Esophagus muscularis mucosa (tissue), 4 donors: ENCODE results near the gene SLCO2A1. TPM values are rescaled to one million over a fixed set of nuclear protein-coding genes. Genes with fewer than 3 reads are reported as not detected.

Experiments
- DNase-seq: peaks from one replicate; pipeline ENCODE4 v3.0.0-alpha.2; 2017; ENCODE audit errors: extremely low spot score
- H3K27ac ChIP-seq, 4 donors: fragments of 200-600 bp; sonication (generic); replicated peaks in 1 of 4; 1 replicate in 3 of 4; 2 replicates in 1 of 4; pipeline ENCODE4 v1.5.1; 2016 to 2019; ENCODE audit warnings: mild to moderate bottlenecking in 1 of 4
- H3K27me3 ChIP-seq, 4 donors: fragments of 200-600 bp; sonication (generic); one replicate each; pipeline versions ENCODE4 v1.5.1 to v1.6.0; 2016 to 2019
- H3K36me3 ChIP-seq, 4 donors: fragments of 200-600 bp; sonication (generic); one replicate each; pipeline ENCODE4 v1.5.1; 2016 to 2019
- H3K4me1 ChIP-seq, 4 donors: fragments of 200-600 bp; sonication (generic); one replicate each; pipeline ENCODE4 v1.5.1; 2016 to 2019
- H3K4me3 ChIP-seq, 4 donors: fragments of 200-600 bp; sonication (generic); 1 replicate in 2 of 4; 2 replicates in 2 of 4; pipeline ENCODE4 v1.5.1; 2016 to 2019; ENCODE audit warnings: mild to moderate bottlenecking in 4 of 4, moderate library complexity in 1 of 4
- H3K9me3 ChIP-seq, 4 donors: fragments of 200-600 bp; sonication (generic); 1 replicate in 3 of 4; 2 replicates in 1 of 4; pipeline ENCODE4 v1.5.1; 2016 to 2019
- EP300 ChIP-seq: sonication (generic); formaldehyde crosslinking; IDR thresholded peaks from one replicate; pipeline ENCODE4 v1.6.1; 2017; ENCODE audit warnings: antibody characterized with exemption
- POLR2A ChIP-seq: fragments of 450-650 bp; IDR thresholded peaks from one replicate; pipeline ENCODE4 v1.6.1; 2017; ENCODE audit warnings: antibody characterized with exemption, moderate library complexity, mild to moderate bottlenecking, low read depth
- POLR2AphosphoS5 ChIP-seq, 2 donors: sonication (generic); formaldehyde crosslinking; IDR thresholded peaks; one replicate each; pipeline ENCODE4 v1.6.1; 2017; ENCODE audit warnings: antibody characterized with exemption in 2 of 2
- WGBS: methylation state at CpG from one replicate; pipeline ENCODE4 v1.1.5; 2018; 5-methylcytosine and 5-hydroxymethylcytosine counted together
- intact Hi-C: fragments of 100-400 bp; cut with DNase I; formaldehyde crosslinking; loops from one replicate; pipeline ENCODE4 v1.15.1; 2023
- total RNA-seq, 4 donors: library from RNA; depleted of rRNA; stranded (reverse); fragments of >200 nt; gene quantifications; one replicate each; pipeline versions ENCODE4 v1.1.0 to v1.2.1, GENCODE V29; 2016
- TF ChIP-seq, protein P1 (sequence below), 3 experiments: fragments of 200-600 bp in 2 of 3; fragments of 450-650 bp in 1 of 3; sonication (generic) in 2 of 3; IDR thresholded peaks; one replicate each; pipeline ENCODE4 v1.5.1; 2017 to 2019; ENCODE audit warnings: antibody characterized with exemption in 3 of 3, mild to moderate bottlenecking in 2 of 3, moderate library complexity in 1 of 3

SLCO2A1 gene
- total RNA-seq, 4 donors from 2014 or later = 8.3 to 17.6 (median 13.8) TPM

DNA sequence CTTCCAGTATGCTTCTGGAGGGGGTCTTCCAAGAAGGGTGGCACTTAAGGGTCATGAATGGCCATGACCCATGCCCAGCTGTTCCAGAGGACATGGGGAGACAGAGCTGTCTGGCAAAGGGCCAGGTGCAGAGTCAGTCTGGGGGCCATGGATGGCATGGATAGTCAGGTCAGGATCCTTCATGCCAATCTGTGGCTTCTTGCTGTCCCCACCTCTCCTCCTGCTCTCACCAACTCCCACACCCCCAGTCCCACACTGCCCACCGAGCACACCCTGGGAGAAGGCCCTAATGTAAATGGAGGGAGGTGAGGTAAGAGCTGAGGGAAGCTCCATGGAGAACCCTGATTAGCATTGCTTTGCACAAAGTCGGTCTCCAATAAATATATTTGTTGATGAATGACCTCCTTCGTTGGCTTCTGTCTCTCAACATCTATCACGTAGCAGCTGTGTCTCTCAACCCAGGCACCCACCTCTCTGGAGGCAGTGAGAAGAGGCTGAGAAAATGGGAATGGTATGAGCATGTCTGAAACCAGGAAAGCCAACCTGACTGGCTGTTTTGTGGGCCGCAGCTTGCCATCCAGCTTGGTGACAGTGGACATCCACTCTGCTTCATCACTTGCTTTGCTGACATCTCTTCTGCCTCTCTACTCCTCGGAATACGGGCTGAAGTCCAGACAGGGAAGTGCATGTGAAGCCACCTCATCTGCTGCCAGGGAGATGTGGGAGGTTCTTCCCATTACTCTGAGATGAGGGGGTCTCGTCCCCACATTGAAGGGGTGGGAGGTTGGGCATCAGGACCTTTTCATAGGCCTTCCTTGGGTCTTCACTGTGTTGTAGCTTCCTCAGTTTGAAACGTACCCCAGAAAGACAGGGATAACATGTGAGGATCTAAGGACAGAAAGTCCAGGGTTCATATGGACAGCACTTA lies 96.4 kb downstream of the SLCO2A1 start:
- DNase-seq = peak; percentile 79
- H3K36me3 ChIP-seq = no peaks in the 10 kb centered on the region
- WGBS = 91% methylated on average over 9 of the region's 9 CpGs

DNA sequence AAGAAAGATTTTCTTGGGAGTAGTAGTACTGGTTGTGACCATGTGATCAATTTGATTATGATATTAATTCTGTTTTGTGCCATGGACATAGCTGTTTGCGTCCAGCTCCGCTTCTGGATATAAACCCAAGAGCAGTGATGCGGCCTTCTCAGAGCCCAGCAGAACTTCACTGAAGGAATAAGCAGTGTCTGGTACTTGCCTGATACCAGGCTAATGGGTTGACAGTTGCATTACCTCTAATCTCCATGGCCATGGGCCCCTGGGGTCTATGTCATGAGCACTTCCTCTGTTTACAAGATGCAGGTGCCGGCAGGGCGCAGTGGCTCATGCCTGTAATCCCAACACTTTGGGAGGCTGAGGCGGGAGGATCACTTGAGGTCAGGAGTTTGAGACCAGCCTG lies 97.7 kb downstream of the SLCO2A1 start:
- Histone ChIP-seq H3K9me3 (no peaks in the 10 kb centered on the region), H3K4me3 (no peak overlapping the region), H3K27me3 (no peaks in the 10 kb centered on the region), H3K36me3 (no peaks in the 10 kb centered on the region), H3K27ac (no peak overlapping the region), H3K4me1 (peaks cover 4 to 16% (median 12%) of the 10 kb centered on the region in 4 donors)
- peak; percentile 66 for DNase-seq
- WGBS = 99% methylated on average over 6 of the region's 6 CpGs
- TF ChIP-seq, protein P1, sequence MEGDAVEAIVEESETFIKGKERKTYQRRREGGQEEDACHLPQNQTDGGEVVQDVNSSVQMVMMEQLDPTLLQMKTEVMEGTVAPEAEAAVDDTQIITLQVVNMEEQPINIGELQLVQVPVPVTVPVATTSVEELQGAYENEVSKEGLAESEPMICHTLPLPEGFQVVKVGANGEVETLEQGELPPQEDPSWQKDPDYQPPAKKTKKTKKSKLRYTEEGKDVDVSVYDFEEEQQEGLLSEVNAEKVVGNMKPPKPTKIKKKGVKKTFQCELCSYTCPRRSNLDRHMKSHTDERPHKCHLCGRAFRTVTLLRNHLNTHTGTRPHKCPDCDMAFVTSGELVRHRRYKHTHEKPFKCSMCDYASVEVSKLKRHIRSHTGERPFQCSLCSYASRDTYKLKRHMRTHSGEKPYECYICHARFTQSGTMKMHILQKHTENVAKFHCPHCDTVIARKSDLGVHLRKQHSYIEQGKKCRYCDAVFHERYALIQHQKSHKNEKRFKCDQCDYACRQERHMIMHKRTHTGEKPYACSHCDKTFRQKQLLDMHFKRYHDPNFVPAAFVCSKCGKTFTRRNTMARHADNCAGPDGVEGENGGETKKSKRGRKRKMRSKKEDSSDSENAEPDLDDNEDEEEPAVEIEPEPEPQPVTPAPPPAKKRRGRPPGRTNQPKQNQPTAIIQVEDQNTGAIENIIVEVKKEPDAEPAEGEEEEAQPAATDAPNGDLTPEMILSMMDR (IDR thresholded peaks at IDR 0.05) = no peak
- TF ChIP-seq POLR2AphosphoS5 (IDR thresholded peaks at IDR 0.05) (no peak), EP300 (no peak), POLR2A (no peak)
- intact Hi-C loops = loop anchor here (10.0 kb wide), 2 partner anchors 103 to 263 kb away; no protein-coding TSS in a partner anchor

More for the DNA sequence above, 96.4 kb downstream of the SLCO2A1 start:
- TF ChIP-seq EP300 = no peak
- no peak for TF ChIP-seq POLR2A
- no peak for TF ChIP-seq POLR2AphosphoS5 (IDR thresholded peaks at IDR 0.05)
- TF ChIP-seq, protein P1 (IDR thresholded peaks at IDR 0.05) = no peak
- Histone ChIP-seq H3K27me3 (no peaks in the 10 kb centered on the region), H3K4me3 (no peak overlapping the region), H3K27ac (no peak overlapping the region), H3K9me3 (no peaks in the 10 kb centered on the region), H3K4me1 (peaks cover 2 to 16% (median 11%) of the 10 kb centered on the region in 4 donors)
- intact Hi-C loops = loop anchor here (10.0 kb wide), 2 partner anchors 101 to 261 kb away; no protein-coding TSS in a partner anchor

DNA sequence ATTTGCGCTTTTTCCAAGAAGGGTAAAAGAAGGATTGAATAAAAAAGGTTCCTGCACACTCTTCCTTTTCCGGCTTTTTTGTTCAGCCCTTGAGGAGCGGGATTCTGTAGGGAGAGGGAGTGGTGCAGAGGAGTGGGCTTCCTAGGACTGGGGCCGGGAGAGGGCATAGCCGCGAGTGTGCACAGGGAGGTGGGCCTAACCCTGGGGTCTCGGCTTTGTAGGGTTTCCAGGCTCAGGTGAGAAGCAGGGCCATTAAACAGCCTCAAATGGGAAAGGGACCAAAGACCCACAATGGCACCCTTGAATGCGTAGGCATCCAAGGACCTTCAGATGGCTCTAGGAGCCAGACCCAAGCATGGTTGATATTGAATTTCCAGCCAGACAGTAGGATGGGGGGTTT lies 98.6 kb downstream of the SLCO2A1 start:
- TF ChIP-seq POLR2AphosphoS5 (IDR thresholded peaks at IDR 0.05) = no peak
- TF ChIP-seq, protein P1 (IDR thresholded peaks at IDR 0.05) = no peak
- no peak for TF ChIP-seq EP300
- no peak for TF ChIP-seq POLR2A
- no peak overlapping the region for H3K27ac ChIP-seq
- H3K4me3 ChIP-seq = no peak overlapping the region
- no peaks in the 10 kb centered on the region for H3K9me3 ChIP-seq
- no peaks in the 10 kb centered on the region for H3K27me3 ChIP-seq
- WGBS = 95% methylated on average over 8 of the region's 8 CpGs
- intact Hi-C loops = loop anchor here (10.0 kb wide), 2 partner anchors 104 to 264 kb away; no protein-coding TSS in a partner anchor
- no peaks in the 10 kb centered on the region for H3K36me3 ChIP-seq
- DNase-seq = peak; percentile 47
- peaks cover 4 to 17% (median 14%) of the 10 kb centered on the region in 4 donors for H3K4me1 ChIP-seq

DNA sequence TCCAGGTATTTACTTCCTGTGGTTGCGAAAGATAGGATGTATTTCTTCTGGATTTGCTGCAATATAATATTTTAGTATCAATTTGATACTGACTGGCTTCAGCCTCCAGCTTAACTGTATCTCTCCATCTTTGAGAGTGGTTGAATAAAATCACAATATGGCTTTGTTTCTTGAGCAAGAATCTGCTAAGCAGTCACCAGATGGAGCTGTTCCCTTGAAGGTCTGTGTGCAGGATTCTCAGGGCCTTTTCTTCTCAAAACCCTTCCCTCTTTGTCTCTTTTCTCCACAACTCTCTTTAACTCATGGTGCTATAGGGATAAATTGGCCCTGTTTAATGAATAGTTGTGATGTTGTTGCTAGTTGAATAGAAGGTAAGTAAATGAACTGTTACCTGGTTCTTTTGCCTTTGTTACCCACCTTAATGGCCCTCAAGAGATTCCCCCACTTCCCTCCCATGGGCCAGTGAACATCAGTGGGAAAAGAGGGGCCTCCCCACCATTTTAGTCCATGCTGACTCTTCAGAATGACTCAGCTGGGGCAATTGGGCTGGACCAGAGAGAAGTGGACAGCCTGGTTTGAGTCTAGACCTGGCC lies 99.3 kb downstream of the SLCO2A1 start:
- no peak for TF ChIP-seq POLR2AphosphoS5 (IDR thresholded peaks at IDR 0.05)
- TF ChIP-seq, protein P1 (IDR thresholded peaks at IDR 0.05) = peak; percentile 47 to 57 (median 55)
- Histone ChIP-seq H3K27me3 (no peaks in the 10 kb centered on the region), H3K9me3 (no peaks in the 10 kb centered on the region), H3K27ac (no peak overlapping the region), H3K36me3 (no peaks in the 10 kb centered on the region), H3K4me1 (peaks cover 4 to 17% (median 14%) of the 10 kb centered on the region in 4 donors), H3K4me3 (no peak overlapping the region)
- peak; percentile 39 for DNase-seq
- WGBS = 100% methylated on average over 1 of the region's 1 CpG
- intact Hi-C loops = loop anchor here (10.0 kb wide), 2 partner anchors 104 to 264 kb away; no protein-coding TSS in a partner anchor
